ENCODE data around the gene FAM171A1. TPM values are rescaled to one million over a fixed set of nuclear protein-coding genes. Genes with fewer than 3 reads are reported as not detected.
"Not testable (repeated sequence)": the region's sequence is repeated elsewhere in the genome, so short reads cannot be mapped to it uniquely, and the experiment has no call there.

The FAM171A1 gene
- total RNA-seq, 2 donors from 2014 or later = 12.1 to 16.3 TPM

DNA sequence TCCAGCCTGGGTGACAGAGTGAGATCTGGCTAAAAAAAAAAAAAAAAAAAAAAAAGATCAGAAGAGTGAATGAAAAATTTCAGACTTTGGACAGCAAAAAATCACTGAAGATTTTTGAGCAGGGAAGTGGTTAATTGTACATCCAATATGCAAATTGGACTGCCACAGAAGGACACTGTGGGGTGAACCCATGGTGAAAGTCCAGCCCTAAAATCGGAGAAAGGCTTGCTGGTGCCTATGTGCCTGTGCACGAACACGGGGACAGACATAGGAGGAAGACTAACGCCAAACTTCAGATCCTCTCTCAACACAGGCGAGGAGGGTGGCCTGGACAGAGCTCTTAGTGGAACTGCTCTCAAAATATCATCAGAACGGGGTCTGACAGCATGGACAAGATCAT, 65.5 kb downstream of the FAM171A1 start:
- no peak for DNase-seq (ENCODE audit: low spot score)
- intact Hi-C loops (cut with DNase I) = no loop called here

DNA sequence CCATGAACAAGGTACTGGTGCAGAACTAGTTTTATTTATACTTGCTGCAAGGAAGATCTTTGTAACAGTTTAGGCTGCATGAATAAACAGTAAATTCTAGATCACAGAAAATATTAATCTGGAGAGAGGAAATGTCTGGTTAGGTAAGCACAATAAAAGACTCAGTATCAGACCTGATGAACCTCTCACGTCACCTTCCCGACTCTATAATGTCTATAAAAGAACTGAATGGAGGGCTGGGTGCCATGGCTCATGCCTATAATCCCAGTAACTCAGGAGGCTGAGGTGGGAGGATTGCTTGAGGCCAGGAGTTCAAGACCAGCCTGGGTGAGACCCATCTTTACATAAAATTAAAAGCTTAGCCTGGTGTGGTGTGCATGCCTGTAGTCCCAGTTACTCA, 65.9 kb downstream of the FAM171A1 start:
- intact Hi-C loops (cut with DNase I) = no loop called here
- no peak for DNase-seq (ENCODE audit: low spot score)

DNA sequence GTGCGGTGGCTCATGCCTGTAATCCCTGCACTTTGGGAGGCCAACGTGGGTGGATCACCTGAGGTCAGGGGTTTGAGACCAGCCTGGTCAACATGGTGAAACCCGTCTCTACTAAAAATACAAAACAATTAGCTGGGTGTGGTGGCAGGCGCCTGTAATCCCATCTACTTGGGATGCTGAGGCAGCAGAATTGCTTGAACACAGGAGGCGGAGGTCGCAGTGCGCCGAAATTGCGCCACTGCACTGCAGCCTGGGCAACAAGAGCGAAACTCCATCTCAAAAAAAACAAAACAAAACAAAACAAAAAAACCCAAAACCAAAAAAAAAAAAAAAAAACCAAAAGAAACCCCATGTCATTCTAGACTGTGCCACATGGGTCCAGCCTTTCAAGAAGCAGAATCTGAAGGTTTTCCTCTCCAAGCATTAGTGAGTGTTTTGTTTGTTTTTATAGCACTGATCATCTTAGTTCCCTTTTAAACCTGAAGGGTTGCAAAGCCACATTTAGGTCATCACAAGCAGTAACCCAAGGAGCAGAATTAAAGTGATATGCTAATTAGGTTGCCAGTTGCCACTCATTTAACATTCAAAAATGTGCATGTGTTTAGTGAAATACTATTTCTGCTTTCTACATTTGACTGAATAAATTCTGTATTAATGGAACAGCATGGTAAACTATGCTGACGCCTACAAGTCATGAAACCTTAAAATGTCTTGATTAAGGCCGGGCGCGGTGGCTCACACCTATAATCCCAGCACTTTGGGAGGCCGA, 68.7 kb downstream of the FAM171A1 start:
- intact Hi-C loops (cut with DNase I); DNase-seq (ENCODE audit: low spot score): not testable (repeated sequence)

GRCh38 chr10:15300697-15301096, 70.4 kb downstream of the FAM171A1 start:
- intact Hi-C loops (cut with DNase I) = no loop called here
- no peak for DNase-seq (ENCODE audit: low spot score)

DNA sequence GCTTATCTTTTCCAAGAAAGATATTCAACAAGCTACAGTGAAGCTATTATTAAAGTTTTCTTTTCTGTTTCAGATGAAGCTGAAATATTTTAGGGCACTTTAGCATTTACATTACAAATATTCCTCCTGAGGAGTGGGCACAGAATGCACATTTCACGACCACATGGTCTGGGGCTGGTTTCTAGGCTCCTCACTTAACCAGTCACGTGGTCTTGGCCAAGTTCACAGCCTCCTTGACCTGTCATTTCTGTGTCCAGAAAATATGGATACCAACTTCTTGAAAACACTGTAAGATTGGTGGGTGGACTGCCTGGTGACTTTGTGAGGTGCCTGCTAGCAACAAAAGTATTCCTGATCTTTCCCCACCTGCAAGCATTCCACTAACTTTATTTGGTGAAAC, 70.9 kb downstream of the FAM171A1 start:
- intact Hi-C loops (cut with DNase I) = no loop called here
- no peak for DNase-seq (ENCODE audit: low spot score)

- DNase-seq (ENCODE audit: low spot score) = no peak
- intact Hi-C loops (cut with DNase I) = no loop called here
These were observed 74.4 kb downstream of the FAM171A1 start for GRCh38 chr10:15296701-15297100.

- DNase-seq (ENCODE audit: low spot score) = no peak
- intact Hi-C loops (cut with DNase I) = no loop called here
These were observed 75.4 kb downstream of the FAM171A1 start for GRCh38 chr10:15295537-15296325.

DNA sequence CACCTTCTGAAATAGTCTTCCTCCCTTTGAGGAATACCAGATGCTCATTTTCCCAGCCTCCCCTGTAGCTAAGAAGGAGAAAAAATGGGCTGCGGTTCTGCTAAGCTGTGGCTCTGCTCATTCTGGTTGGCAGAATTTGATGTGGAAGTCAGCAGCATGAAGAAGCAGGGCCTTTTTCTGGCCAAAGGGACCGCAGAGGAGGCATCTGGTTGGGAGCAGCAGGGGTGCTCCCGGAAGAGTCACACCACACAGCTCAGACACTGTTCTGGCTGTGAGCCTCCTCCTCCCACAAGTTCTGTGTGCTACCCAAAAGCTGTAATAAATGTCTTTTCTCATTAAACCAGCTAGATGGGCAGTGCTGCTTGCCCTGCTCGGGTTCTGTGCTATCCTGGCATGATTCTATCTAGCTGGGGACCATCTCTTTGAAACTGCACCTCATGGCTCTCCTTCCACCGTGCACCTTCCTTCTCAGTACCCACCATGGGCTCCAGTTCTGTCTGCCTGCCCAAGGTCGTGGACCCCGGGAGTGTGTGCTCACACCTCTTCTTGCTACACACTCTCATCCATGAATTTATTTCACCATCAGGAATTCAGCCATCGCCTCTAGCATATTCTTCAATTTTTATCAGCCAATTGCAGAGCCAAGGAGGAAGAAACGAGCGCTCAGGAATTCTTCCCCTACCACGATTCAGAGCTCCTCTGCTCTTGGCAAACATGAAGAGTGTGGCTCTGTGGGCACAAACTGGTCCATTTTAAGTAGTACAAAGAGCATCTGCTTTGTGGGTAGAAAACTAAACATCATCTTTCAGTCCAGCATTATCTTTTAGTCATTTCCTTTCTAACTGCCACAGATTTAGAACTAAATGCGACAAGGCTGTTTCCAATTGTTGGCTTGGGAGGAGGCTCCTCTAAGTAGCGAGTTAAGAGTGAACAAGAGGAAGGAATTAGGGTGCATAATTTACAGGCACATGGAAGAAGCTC, 76.9 kb downstream of the FAM171A1 start:
- no peak for DNase-seq (ENCODE audit: low spot score)
- intact Hi-C loops (cut with DNase I) = no loop called here

- no peak for DNase-seq (ENCODE audit: low spot score)
- intact Hi-C loops (cut with DNase I) = no loop called here
These were observed 80.4 kb downstream of the FAM171A1 start for GRCh38 chr10:15290671-15291070.

DNA sequence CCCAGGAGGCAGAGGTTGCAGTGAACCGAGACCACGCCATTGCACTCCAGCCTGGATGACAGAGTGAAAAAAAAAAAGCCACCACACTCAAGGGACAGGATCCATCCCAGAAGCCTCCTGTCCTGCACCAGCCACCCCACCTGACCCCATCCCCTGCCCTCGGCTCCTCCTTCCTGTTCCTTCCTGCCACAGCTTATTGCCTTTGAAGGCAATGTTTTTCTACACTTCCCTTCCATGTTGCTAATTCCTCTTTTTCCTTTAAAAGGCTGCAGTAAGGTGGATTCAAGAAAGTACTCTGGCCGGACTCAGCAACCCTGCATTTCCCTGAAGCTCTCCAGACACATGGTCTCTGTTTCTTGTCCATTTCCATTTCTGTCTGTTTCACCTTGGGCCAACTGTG, 80.9 kb downstream of the FAM171A1 start:
- DNase-seq (ENCODE audit: low spot score) = no peak
- intact Hi-C loops (cut with DNase I) = no loop called here

DNA sequence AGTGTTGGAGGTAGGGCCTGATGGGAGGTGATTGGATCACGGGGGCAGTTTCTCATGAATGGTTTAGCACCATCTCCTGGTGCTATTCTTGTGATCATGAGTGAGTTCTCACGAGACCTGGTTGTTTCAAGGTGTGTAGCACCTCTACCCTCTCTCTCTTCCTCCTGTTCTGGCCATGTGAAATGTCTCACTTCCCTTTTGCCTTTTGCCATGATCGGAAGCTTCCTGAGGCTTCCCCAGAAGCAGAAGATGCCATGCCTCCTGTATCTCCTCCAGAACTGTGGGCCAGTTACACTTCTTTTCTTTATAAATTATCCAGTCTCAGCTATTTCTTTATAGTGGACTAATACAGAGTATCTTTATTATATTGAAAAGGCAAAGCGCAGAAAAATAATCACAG, 90.1 kb downstream of the FAM171A1 start:
- intact Hi-C loops (cut with DNase I) = no loop called here
- no peak for DNase-seq (ENCODE audit: low spot score)

- intact Hi-C loops (cut with DNase I) = no loop called here
- DNase-seq (ENCODE audit: low spot score) = no peak
These were observed 90.6 kb downstream of the FAM171A1 start for GRCh38 chr10:15280462-15280861.

DNA sequence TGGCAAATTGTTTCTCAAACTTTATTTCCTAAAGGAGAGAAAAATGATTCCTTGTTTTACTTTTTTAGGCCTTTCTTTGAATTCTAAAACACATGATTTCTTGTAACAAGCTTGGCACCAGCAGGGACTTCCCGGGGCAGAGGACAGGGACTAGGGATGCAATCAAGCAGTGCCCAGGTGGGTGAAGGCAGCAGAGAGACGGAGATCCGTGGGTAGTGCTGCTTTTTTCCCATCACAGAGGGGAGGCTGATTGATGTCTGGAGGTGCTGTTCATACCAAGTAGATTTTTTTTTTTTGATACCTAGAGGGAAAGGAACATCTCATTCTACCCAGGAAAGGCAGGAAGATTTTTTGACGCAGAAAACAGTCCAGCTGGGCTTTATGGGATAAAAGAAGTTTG, 91.9 kb downstream of the FAM171A1 start:
- no peak for DNase-seq (ENCODE audit: low spot score)
- intact Hi-C loops (cut with DNase I) = no loop called here

DNA sequence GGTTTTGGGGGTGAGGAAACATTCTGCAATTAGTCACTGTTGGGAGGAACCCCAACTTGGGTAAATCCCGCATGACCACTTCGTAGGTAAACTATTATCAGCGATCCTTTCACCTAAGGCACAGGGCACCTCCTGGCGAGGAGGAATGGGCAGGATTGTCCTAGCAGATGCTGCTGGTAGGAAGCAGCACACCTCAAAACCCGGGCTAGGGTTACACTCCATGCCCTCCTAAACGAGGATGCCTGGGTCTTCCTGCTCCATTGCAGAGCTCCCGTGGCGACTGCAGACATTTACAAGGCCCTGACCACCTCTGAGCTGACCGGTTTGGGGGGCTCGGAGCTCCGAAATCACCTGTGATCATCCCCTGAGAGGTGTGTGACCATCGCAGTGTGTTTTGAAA, 92.3 kb downstream of the FAM171A1 start:
- no peak for DNase-seq (ENCODE audit: low spot score)
- intact Hi-C loops (cut with DNase I) = no loop called here

DNA sequence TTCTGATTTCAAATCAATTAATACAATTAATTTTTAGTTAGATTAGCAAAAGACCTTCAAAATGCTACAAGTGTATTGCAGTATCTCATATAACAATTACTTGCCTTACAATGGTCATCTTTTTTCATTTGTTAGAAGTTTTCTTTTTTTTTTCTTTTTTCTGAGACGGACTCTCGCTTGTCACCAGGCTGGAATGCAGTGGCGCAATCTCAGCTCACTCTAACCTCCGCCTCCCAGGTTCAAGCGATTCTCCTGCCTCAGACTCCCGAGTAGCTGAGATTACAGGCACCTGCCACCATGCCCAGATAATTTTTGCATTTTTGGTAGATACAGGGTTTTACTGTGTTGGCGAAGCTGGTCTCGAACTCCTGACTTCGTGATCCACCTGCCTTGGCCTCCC, 95.0 kb downstream of the FAM171A1 start:
- intact Hi-C loops (cut with DNase I); DNase-seq (ENCODE audit: low spot score): not testable (repeated sequence)

DNA sequence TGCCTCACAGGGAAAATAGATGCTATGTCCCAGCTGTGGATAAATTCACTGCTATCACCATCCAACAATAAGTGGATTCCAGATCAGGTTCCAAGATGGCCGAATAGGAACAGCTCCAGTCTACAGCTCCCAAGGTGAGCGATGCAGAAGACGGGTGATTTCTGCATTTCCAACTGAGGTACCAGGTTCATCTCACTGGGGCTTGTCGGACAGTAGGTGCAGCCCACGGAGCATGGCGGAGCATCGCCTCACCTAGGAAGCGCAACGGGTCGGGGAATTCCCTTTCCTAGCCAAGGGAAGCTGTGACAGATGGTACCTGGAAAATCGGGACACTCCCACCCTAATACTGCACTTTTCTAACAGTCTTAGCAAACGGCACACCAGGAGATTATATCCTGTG, 101.3 kb downstream of the FAM171A1 start:
- intact Hi-C loops (cut with DNase I); DNase-seq (ENCODE audit: low spot score): not testable (repeated sequence)

DNA sequence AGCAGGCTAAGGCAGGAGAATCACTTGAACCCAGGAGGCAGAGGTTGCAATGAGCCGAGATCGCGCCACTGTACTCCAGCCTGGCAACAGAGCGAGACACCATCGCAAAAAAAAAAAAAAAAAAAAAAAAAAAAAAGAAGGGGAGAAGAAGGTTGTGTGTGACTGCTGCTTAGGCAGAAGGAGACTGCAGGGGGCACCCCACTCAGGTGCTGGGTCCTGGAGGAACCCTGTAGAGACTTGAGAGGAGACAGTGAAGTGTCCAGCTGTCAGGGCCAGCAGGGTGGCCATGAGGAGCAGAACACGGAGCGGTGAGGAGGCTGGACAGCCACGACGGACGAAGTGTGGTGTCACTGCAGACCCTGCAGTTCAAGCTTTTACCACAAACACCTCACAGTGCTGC, 103.6 kb downstream of the FAM171A1 start:
- no peak for DNase-seq (ENCODE audit: low spot score)
- intact Hi-C loops (cut with DNase I) = no loop called here

DNA sequence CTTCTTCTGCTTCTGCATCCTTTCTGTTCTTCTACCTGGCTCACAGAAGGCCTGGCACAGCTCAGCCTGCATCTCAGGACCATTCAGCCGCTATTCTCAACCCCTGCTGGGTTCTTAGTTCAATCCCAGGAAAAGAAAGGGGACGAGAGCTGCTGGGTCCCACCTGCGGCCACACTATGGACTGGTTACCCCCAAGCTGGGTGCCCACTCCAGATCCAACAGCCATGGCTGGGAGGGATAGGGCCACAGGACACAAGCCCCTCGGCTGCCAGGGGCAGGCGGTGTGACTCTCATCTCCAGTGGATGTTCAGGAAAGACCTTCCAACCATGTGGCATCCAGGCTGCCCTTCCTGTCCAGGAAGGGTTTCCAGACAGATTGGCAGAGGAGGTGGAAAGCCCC, 105.0 kb downstream of the FAM171A1 start:
- intact Hi-C loops (cut with DNase I) = no loop called here
- DNase-seq (ENCODE audit: low spot score) = no peak

DNA sequence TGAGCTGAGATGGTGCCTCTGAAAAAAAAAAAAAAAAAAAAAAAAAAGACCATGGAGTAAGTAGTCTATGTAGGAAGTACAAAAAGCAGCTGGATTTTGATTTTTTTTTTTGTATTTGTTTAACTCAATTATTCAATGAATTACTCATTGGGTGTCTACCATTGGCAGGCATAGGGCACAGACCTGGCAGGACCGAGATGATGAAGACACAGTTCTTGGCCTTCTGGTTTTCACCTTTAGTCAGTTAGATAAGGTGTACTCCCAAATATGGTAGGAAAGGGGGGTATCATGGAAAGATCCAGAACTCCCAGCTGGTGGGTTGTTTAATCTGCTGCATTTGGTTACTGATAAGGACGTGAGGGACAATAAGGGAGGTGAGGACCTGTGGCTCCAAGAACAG, 105.5 kb downstream of the FAM171A1 start:
- intact Hi-C loops (cut with DNase I) = no loop called here
- no peak for DNase-seq (ENCODE audit: low spot score)

GRCh38 chr10:15265056-15265455, 106.0 kb downstream of the FAM171A1 start:
- intact Hi-C loops (cut with DNase I) = no loop called here
- no peak for DNase-seq (ENCODE audit: low spot score)

Data from posterior vena cava (tissue), 2 donors.